LNCAP (cell line): Measurements from ENCODE around the gene PLA2G2D.

Experiments
- CTCF ChIP-seq: fragments of 450-650 bp; IDR thresholded peaks from 2 replicates; pipeline ENCODE4 v1.5.1; 2017; ENCODE audit warnings: mild to moderate bottlenecking

Gene PLA2G2D

GRCh38 chr1:20149601-20150325 lies 30.4 kb upstream of the PLA2G2D start:
- no peak for TF ChIP-seq CTCF

GRCh38 chr1:20148571-20149500 lies 29.5 kb upstream of the PLA2G2D start:
- TF ChIP-seq CTCF: no peak

- no peak for TF ChIP-seq CTCF
Observed at GRCh38 chr1:20147846-20148570, 28.7 kb upstream of the PLA2G2D start.

GRCh38 chr1:20143734-20144565 lies 24.6 kb upstream of the PLA2G2D start:
- no peak for TF ChIP-seq CTCF

- no peak for TF ChIP-seq CTCF
Observed at GRCh38 chr1:20143318-20143717, 24.0 kb upstream of the PLA2G2D start.

GRCh38 chr1:20142001-20142710 lies 22.8 kb upstream of the PLA2G2D start:
- no peak for TF ChIP-seq CTCF
